ENCODE measurements around the gene C1QTNF12.

GRCh38 chr1:1262758-1263157 is 16.2 kb upstream of the C1QTNF12 start:
- TF ChIP-seq, protein P1, sequence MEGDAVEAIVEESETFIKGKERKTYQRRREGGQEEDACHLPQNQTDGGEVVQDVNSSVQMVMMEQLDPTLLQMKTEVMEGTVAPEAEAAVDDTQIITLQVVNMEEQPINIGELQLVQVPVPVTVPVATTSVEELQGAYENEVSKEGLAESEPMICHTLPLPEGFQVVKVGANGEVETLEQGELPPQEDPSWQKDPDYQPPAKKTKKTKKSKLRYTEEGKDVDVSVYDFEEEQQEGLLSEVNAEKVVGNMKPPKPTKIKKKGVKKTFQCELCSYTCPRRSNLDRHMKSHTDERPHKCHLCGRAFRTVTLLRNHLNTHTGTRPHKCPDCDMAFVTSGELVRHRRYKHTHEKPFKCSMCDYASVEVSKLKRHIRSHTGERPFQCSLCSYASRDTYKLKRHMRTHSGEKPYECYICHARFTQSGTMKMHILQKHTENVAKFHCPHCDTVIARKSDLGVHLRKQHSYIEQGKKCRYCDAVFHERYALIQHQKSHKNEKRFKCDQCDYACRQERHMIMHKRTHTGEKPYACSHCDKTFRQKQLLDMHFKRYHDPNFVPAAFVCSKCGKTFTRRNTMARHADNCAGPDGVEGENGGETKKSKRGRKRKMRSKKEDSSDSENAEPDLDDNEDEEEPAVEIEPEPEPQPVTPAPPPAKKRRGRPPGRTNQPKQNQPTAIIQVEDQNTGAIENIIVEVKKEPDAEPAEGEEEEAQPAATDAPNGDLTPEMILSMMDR (IDR thresholded peaks at IDR 0.05): no peak
- TF ChIP-seq POLR2A (IDR thresholded peaks at IDR 0.05): no peak
